HEK293 (cell line): ENCODE data around the gene GYG1.

ENCODE experiments used
- CTCF ChIA-PET: fragments of 350-600 bp; formaldehyde crosslinking; extraction: SDS; loops from one replicate; lab custom pipeline; 2021; ENCODE audit warnings: antibody characterized with exemption; lab: Yijun Ruan, JAX
- POLR2A ChIA-PET: fragments of 300-600 bp; formaldehyde crosslinking; extraction: SDS; loops from one replicate; lab custom pipeline; 2020; ENCODE audit warnings: antibody characterized with exemption, inconsistent platforms; lab: Yijun Ruan, JAX
- H3K27ac ChIP-seq: fragments of 200-500 bp; sonication (Bioruptor generic); 2 replicates; pipeline ENCODE4 v1.5.1; 2014; ENCODE audit warnings: low read depth, low read length, control low read depth, inconsistent platforms; ENCODE audit errors: extremely low read depth
- H3K36me3 ChIP-seq, 2 experiments: fragments of 200-500 bp in 1 of 2; sonication (Bioruptor generic) in 1 of 2; 1 replicate in 1 of 2; 2 replicates in 1 of 2; pipeline ENCODE4 v1.5.1; 2014 to 2017; ENCODE audit warnings: inconsistent platforms in 2 of 2, low read length in 2 of 2; ENCODE audit not compliant: control insufficient read depth in 2 of 2, insufficient read depth in 1 of 2
- H3K4me1 ChIP-seq: fragments of 200-500 bp; sonication (Bioruptor generic); 2 replicates; pipeline ENCODE4 v1.5.1; 2014; ENCODE audit warnings: mild to moderate bottlenecking, low read length, inconsistent platforms; ENCODE audit not compliant: control insufficient read depth, insufficient read depth
- H3K4me3 ChIP-seq: 2 replicates; pipeline ENCODE4 v1.5.1; 2011; ENCODE audit warnings: low read depth, mild to moderate bottlenecking, control low read depth, low read length, moderate library complexity
- H3K9me3 ChIP-seq: fragments of 200-500 bp; sonication (Bioruptor generic); 2 replicates; pipeline ENCODE4 v1.5.1; 2014; ENCODE audit warnings: low read depth, low read length, inconsistent platforms; ENCODE audit not compliant: control insufficient read depth, insufficient read depth
- FEZF1 ChIP-seq: fragments of 450-650 bp; formaldehyde crosslinking; IDR thresholded peaks from 2 replicates; pipeline ENCODE4 v1.5.1; 2016; ENCODE audit warnings: missing biosample characterization, missing genetic modification characterization
- HOXA7 ChIP-seq: sonication (generic); formaldehyde crosslinking; IDR thresholded peaks from 2 replicates; pipeline ENCODE4 v1.8.1; 2022; ENCODE audit warnings: missing genetic modification reagents, borderline replicate concordance
- IKZF3 ChIP-seq: fragments of 450-650 bp; IDR thresholded peaks from 2 replicates; pipeline ENCODE4 v1.5.0; 2018; ENCODE audit warnings: missing biosample characterization, mild to moderate bottlenecking, missing genetic modification characterization, moderate library complexity
- PRDM10 ChIP-seq: fragments of 450-650 bp; formaldehyde crosslinking; IDR thresholded peaks from 2 replicates; pipeline ENCODE4 v1.5.1; 2016; ENCODE audit warnings: missing biosample characterization, missing genetic modification characterization
- ZBTB8A ChIP-seq: fragments of 450-650 bp; formaldehyde crosslinking; IDR thresholded peaks from 2 replicates; pipeline ENCODE4 v1.5.1; 2016; ENCODE audit warnings: missing biosample characterization, missing genetic modification characterization
- ZNF133 ChIP-seq: fragments of 450-650 bp; formaldehyde crosslinking; IDR thresholded peaks from 2 replicates; pipeline ENCODE4 v1.5.1; 2016; ENCODE audit warnings: missing biosample characterization, missing genetic modification characterization
- ZNF184 ChIP-seq: fragments of 450-650 bp; IDR thresholded peaks from 2 replicates; pipeline ENCODE4 v1.5.1; 2018; ENCODE audit warnings: missing biosample characterization, mild to moderate bottlenecking, missing genetic modification characterization
- ZNF211 ChIP-seq: fragments of 450-650 bp; formaldehyde crosslinking; IDR thresholded peaks from 2 replicates; pipeline ENCODE4 v1.5.1; 2016; ENCODE audit warnings: low read depth, missing biosample characterization, missing genetic modification characterization
- ZNF302 ChIP-seq: fragments of 450-650 bp; formaldehyde crosslinking; IDR thresholded peaks from 2 replicates; pipeline ENCODE4 v1.5.1; 2016; ENCODE audit warnings: missing biosample characterization, missing genetic modification characterization, low read depth
- ZNF48 ChIP-seq: fragments of 450-650 bp; formaldehyde crosslinking; IDR thresholded peaks from 2 replicates; pipeline ENCODE4 v1.5.1; 2016; ENCODE audit warnings: missing biosample characterization, missing genetic modification characterization
- ZNF518A ChIP-seq: fragments of 450-650 bp; formaldehyde crosslinking; conservative IDR thresholded peaks from 2 replicates; pipeline ENCODE4 v1.5.1; 2016; ENCODE audit warnings: low read depth, missing biosample characterization, missing genetic modification characterization
- TF ChIP-seq, protein P1 (sequence below): fragments of 450-650 bp; formaldehyde crosslinking; IDR thresholded peaks from 2 replicates; pipeline ENCODE4 v1.5.1; 2016; ENCODE audit warnings: missing biosample characterization, missing genetic modification characterization, borderline replicate concordance
- TF ChIP-seq, protein P2 (sequence below): fragments of 450-650 bp; formaldehyde crosslinking; IDR thresholded peaks from 2 replicates; pipeline ENCODE4 v1.5.1; 2016; ENCODE audit warnings: missing biosample characterization, missing genetic modification characterization
- TF ChIP-seq, protein P3 (sequence below): fragments of 450-650 bp; formaldehyde crosslinking; IDR thresholded peaks from 2 replicates; pipeline ENCODE4 v1.5.1; 2016; ENCODE audit warnings: missing biosample characterization, missing genetic modification characterization

GYG1 gene

GRCh38 chr3:148948913-148949657 lies 42.3 kb upstream of the GYG1 start (continued):
- TF ChIP-seq, protein P1, sequence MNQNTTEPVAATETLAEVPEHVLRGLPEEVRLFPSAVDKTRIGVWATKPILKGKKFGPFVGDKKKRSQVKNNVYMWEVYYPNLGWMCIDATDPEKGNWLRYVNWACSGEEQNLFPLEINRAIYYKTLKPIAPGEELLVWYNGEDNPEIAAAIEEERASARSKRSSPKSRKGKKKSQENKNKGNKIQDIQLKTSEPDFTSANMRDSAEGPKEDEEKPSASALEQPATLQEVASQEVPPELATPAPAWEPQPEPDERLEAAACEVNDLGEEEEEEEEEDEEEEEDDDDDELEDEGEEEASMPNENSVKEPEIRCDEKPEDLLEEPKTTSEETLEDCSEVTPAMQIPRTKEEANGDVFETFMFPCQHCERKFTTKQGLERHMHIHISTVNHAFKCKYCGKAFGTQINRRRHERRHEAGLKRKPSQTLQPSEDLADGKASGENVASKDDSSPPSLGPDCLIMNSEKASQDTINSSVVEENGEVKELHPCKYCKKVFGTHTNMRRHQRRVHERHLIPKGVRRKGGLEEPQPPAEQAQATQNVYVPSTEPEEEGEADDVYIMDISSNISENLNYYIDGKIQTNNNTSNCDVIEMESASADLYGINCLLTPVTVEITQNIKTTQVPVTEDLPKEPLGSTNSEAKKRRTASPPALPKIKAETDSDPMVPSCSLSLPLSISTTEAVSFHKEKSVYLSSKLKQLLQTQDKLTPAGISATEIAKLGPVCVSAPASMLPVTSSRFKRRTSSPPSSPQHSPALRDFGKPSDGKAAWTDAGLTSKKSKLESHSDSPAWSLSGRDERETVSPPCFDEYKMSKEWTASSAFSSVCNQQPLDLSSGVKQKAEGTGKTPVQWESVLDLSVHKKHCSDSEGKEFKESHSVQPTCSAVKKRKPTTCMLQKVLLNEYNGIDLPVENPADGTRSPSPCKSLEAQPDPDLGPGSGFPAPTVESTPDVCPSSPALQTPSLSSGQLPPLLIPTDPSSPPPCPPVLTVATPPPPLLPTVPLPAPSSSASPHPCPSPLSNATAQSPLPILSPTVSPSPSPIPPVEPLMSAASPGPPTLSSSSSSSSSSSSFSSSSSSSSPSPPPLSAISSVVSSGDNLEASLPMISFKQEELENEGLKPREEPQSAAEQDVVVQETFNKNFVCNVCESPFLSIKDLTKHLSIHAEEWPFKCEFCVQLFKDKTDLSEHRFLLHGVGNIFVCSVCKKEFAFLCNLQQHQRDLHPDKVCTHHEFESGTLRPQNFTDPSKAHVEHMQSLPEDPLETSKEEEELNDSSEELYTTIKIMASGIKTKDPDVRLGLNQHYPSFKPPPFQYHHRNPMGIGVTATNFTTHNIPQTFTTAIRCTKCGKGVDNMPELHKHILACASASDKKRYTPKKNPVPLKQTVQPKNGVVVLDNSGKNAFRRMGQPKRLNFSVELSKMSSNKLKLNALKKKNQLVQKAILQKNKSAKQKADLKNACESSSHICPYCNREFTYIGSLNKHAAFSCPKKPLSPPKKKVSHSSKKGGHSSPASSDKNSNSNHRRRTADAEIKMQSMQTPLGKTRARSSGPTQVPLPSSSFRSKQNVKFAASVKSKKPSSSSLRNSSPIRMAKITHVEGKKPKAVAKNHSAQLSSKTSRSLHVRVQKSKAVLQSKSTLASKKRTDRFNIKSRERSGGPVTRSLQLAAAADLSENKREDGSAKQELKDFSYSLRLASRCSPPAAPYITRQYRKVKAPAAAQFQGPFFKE: no peak
- TF ChIP-seq, protein P2, sequence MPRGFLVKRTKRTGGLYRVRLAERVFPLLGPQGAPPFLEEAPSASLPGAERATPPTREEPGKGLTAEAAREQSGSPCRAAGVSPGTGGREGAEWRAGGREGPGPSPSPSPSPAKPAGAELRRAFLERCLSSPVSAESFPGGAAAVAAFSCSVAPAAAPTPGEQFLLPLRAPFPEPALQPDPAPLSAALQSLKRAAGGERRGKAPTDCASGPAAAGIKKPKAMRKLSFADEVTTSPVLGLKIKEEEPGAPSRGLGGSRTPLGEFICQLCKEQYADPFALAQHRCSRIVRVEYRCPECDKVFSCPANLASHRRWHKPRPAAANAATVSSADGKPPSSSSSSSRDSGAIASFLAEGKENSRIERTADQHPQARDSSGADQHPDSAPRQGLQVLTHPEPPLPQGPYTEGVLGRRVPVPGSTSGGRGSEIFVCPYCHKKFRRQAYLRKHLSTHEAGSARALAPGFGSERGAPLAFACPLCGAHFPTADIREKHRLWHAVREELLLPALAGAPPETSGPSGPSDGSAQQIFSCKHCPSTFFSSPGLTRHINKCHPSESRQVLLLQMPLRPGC (tag by site-specific recombination): no peak
- TF ChIP-seq ZBTB8A (no peak), ZNF302 (tag by site-specific recombination) (no peak)

DNA sequence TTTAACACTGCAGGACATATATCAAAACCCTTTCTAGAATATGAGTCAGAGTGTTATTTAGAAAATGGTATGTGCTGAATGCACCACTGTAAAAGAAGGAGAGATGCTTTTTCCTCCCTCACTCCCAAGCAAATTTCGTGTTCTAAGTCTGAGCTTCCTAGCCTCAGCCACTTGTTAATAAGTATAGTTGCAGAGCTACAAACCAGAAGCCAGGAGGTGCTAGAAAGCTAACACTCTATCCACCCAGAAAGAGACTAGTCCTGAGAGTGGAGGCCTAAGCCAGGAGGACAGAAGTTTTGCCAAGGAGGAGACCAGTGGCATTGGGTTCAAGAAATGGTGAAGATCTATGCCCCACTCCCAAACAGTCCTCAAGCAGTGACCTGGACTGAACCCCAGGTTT lies 40.5 kb upstream of the GYG1 start:
- H3K36me3 ChIP-seq: no peaks in the 10 kb centered on the region
- ChIA-PET POLR2A (no interaction called here), CTCF (interaction anchor here (0.6 to 1.4 kb wide), 7 partner anchors 80 to 325 kb away, joined by 3 to 5 read pairs (median 3); no protein-coding TSS in a partner anchor)
- no peaks in the 10 kb centered on the region for H3K4me1 ChIP-seq
- H3K4me3 ChIP-seq: no peak overlapping the region
- H3K9me3 ChIP-seq: no peaks in the 10 kb centered on the region
- no peak overlapping the region for H3K27ac ChIP-seq
- TF ChIP-seq ZNF48: no peak
- TF ChIP-seq ZNF211: no peak
- TF ChIP-seq, protein P2 (tag by site-specific recombination): no peak
- TF ChIP-seq FEZF1 (tag by site-specific recombination): no peak
- TF ChIP-seq, protein P3, sequence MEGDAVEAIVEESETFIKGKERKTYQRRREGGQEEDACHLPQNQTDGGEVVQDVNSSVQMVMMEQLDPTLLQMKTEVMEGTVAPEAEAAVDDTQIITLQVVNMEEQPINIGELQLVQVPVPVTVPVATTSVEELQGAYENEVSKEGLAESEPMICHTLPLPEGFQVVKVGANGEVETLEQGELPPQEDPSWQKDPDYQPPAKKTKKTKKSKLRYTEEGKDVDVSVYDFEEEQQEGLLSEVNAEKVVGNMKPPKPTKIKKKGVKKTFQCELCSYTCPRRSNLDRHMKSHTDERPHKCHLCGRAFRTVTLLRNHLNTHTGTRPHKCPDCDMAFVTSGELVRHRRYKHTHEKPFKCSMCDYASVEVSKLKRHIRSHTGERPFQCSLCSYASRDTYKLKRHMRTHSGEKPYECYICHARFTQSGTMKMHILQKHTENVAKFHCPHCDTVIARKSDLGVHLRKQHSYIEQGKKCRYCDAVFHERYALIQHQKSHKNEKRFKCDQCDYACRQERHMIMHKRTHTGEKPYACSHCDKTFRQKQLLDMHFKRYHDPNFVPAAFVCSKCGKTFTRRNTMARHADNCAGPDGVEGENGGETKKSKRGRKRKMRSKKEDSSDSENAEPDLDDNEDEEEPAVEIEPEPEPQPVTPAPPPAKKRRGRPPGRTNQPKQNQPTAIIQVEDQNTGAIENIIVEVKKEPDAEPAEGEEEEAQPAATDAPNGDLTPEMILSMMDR (tag by site-specific recombination): no peak
- no peak for TF ChIP-seq IKZF3 (tag by site-specific recombination)
- no peak for TF ChIP-seq PRDM10 (tag by site-specific recombination)
- no peak for TF ChIP-seq ZNF184 (tag by site-specific recombination)
- no peak for TF ChIP-seq ZNF133 (tag by site-specific recombination)
- no peak for TF ChIP-seq ZNF518A (tag by site-specific recombination)
- TF ChIP-seq HOXA7 (CRISPR knock-in tag): no peak
